Keratinocyte (primary cell): Measurements from ENCODE around the gene HOXD4. TPM values are rescaled to one million over a fixed set of nuclear protein-coding genes. Genes with fewer than 3 reads are reported as not detected.

Experiments used
- DNase-seq: peaks from one replicate; pipeline ENCODE4 v3.0.0-alpha.2; 2011; ENCODE audit warnings: low read depth, missing footprints, low spot score
- FAIRE-seq: peaks from 2 replicates; lab custom pipeline; 2011; peaks lifted over from hg19 to GRCh38; lab: Jason Lieb, UNC
- H2AFZ ChIP-seq: 2 replicates; pipeline ENCODE4 v1.6.0; 2012; ENCODE audit warnings: low read length, control low read depth, inconsistent platforms; ENCODE audit not compliant: control insufficient read depth
- H3K27ac ChIP-seq: 2 replicates; pipeline ENCODE4 v1.5.1; 2011; ENCODE audit warnings: low read length; ENCODE audit not compliant: control insufficient read depth, insufficient read depth
- H3K27me3 ChIP-seq: 3 replicates; pipeline ENCODE4 v1.6.0; 2011; ENCODE audit warnings: low read length; ENCODE audit not compliant: control insufficient read depth, insufficient read depth; ENCODE audit errors: extremely low read depth
- H3K36me3 ChIP-seq, 2 experiments: 2 replicates in 1 of 2; 3 replicates in 1 of 2; pipeline ENCODE4 v1.5.1; 2011; ENCODE audit warnings: low read length in 2 of 2, mild to moderate bottlenecking in 1 of 2; ENCODE audit not compliant: control insufficient read depth in 2 of 2, insufficient read depth in 2 of 2; ENCODE audit errors: extremely low read depth in 1 of 2
- H3K4me1 ChIP-seq: 3 replicates; pipeline ENCODE4 v1.5.1; 2011; ENCODE audit warnings: low read length; ENCODE audit not compliant: control insufficient read depth, insufficient read depth; ENCODE audit errors: extremely low read depth
- H3K4me2 ChIP-seq: 3 replicates; pipeline ENCODE4 v1.6.0; 2011; ENCODE audit warnings: low read depth, low read length; ENCODE audit not compliant: control insufficient read depth, insufficient read depth; ENCODE audit errors: extremely low read depth
- H3K4me3 ChIP-seq, 3 experiments: fragments of 200-600 bp in 1 of 3; sonication (generic) in 1 of 3; 2 replicates in 2 of 3; 3 replicates in 1 of 3; pipeline ENCODE4 v1.5.1; 2011 to 2016; ENCODE audit warnings: low read length in 3 of 3, mild to moderate bottlenecking in 3 of 3, control low read depth in 2 of 3, inconsistent platforms in 1 of 3, low read depth in 1 of 3, mixed read lengths in 1 of 3, mixed run types in 1 of 3, moderate library complexity in 1 of 3; ENCODE audit not compliant: control insufficient read depth in 2 of 3, insufficient read depth in 2 of 3; ENCODE audit errors: extremely low read depth in 1 of 3
- H3K79me2 ChIP-seq: 2 replicates; pipeline ENCODE4 v1.6.0; 2012; ENCODE audit warnings: low read length; ENCODE audit not compliant: control insufficient read depth, insufficient read depth
- H3K9ac ChIP-seq: 3 replicates; pipeline ENCODE4 v1.6.0; 2011; ENCODE audit warnings: low read length; ENCODE audit not compliant: control insufficient read depth, insufficient read depth; ENCODE audit errors: extremely low read depth
- H3K9me1 ChIP-seq: 3 replicates; pipeline ENCODE4 v1.6.0; 2011; ENCODE audit warnings: low read length; ENCODE audit not compliant: control insufficient read depth, insufficient read depth; ENCODE audit errors: extremely low read depth
- H3K9me3 ChIP-seq: 2 replicates; pipeline ENCODE4 v1.5.1; 2012; ENCODE audit warnings: low read depth, low read length; ENCODE audit not compliant: control insufficient read depth
- H4K20me1 ChIP-seq: 3 replicates; pipeline ENCODE4 v1.6.0; 2011; ENCODE audit warnings: low read length; ENCODE audit not compliant: control insufficient read depth, insufficient read depth; ENCODE audit errors: extremely low read depth
- CTCF ChIP-seq, 3 experiments: IDR thresholded peaks in 1 of 3; conservative IDR thresholded peaks in 1 of 3; optimal IDR thresholded peaks in 1 of 3; 2 replicates in 2 of 3; 3 replicates in 1 of 3; pipeline versions ENCODE3 to v1.5.1; 2011; ENCODE audit warnings: low read length in 3 of 3, mild to moderate bottlenecking in 3 of 3, moderate library complexity in 2 of 3, control low read depth in 1 of 3, inconsistent platforms in 1 of 3; ENCODE audit not compliant: insufficient read depth in 2 of 3; ENCODE audit errors: extremely low read depth in 1 of 3
- EZH2 ChIP-seq: IDR thresholded peaks from one replicate; pipeline ENCODE4 v1.6.1; 2012; ENCODE audit warnings: inconsistent platforms, mild to moderate bottlenecking, low read length, moderate library complexity
- dilution Hi-C: fragments of 300-500 bp; cut with MboI; formaldehyde crosslinking; loops from one replicate; pipeline ENCODE4 v1.7.0; 2020; ENCODE audit warnings: low sequenced_read_pairs; ENCODE audit not compliant: extremely low pct_ligation_motif_present
- polyA plus RNA-seq, 5 experiments: library from polyadenylated mRNA; depleted of rRNA in 3 of 5; stranded (reverse) in 3 of 5; stranded (forward) in 1 of 5; unstranded in 1 of 5; fragments of >200 nt; gene quantifications; 1 replicate in 1 of 5; 2 replicates in 3 of 5; 3 replicates in 1 of 5; pipeline versions ENCODE4 v1.2.1 to v1.2.3, GENCODE V29; 2011 to 2012; ENCODE audit warnings: missing spikeins in 2 of 5, low read depth in 1 of 5, low replicate concordance in 1 of 5

HOXD4 gene
- polyA plus RNA-seq, 1 donor (not counting 4 experiments of a cell fraction or from before 2014, with no cell fraction given): not detected

DNA sequence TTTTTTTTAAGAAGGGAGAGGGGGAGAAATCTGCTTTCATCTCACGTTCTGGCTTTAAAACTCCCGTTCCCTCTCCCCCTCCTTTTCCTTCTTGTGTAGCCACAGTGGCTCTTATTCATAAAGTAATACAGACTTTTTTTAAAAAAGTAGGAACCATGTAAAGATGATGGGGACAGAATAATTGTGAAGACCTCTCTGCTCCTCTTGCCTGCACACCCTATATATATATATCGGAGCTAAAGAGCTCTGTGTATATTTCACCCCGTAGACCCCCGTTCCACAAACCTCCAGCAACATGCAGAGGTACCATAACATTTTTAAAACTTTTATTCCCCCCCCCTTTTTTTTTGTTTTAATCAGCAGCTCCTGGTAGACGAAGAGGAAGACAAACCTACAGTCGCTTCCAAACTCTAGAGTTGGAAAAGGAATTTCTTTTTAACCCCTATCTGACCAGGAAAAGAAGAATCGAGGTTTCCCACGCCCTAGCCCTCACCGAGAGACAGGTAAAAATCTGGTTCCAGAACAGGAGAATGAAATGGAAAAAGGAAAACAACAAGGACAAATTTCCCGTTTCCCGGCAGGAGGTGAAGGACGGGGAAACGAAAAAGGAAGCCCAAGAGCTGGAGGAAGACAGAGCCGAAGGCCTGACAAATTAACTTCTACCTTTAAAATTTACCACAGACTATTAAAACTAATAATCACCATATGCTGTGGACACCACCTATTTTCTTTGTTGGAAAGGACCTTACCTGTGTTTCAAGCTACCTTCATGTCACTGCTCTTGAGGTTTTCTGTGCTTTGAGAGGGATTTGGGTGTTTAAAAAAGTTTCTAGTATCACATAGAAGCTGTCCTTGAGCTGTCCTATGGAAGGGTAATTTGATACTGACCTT is 20.1 kb upstream of the HOXD4 start:
- no peaks in the 10 kb centered on the region for H3K79me2 ChIP-seq
- no peaks in the 10 kb centered on the region for H3K36me3 ChIP-seq
- no peaks in the 10 kb centered on the region for H3K9me3 ChIP-seq
- H3K4me3 ChIP-seq: no peak overlapping the region
- H2AFZ ChIP-seq: no peak overlapping the region
- no peak overlapping the region for H3K4me2 ChIP-seq
- no peaks in the 10 kb centered on the region for H3K4me1 ChIP-seq
- no peak for TF ChIP-seq EZH2
- TF ChIP-seq CTCF (optimal IDR thresholded peaks at IDR 0.05 in 1 of 3, IDR thresholded peaks at IDR 0.05 in 1 of 3, conservative IDR thresholded peaks at IDR 0.05 in 1 of 3; ENCODE audit: extremely low read depth in 1 of 3, insufficient read depth in 2 of 3, low read length in 3 of 3): no peak
- DNase-seq: no peak
- peaks cover 93% of the 10 kb centered on the region for H3K27me3 ChIP-seq
- no peak overlapping the region for H3K27ac ChIP-seq
- dilution Hi-C loops: no loop called here
- H3K9me1 ChIP-seq: no peaks in the 10 kb centered on the region
- H3K9ac ChIP-seq: no peak overlapping the region
- H4K20me1 ChIP-seq: no peaks in the 10 kb centered on the region
- no peak for FAIRE-seq

DNA sequence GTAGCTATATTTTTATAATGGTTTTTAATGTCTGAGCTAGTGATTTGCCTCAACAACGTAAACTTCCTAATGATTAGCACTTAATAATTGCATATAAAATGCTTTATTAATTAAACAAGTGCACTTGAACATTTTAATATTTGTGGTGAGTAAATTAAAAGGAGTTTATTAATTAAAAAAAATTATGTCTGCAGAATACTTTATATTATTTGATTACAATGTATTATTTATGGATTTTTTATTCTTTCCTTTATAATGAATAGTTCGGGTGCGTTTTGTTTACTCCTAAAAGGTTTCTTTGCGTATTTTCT is 19.5 kb upstream of the HOXD4 start:
- no peaks in the 10 kb centered on the region for H3K79me2 ChIP-seq
- no peaks in the 10 kb centered on the region for H3K9me1 ChIP-seq
- dilution Hi-C loops: no loop called here
- no peaks in the 10 kb centered on the region for H3K4me1 ChIP-seq
- H3K36me3 ChIP-seq: no peaks in the 10 kb centered on the region
- FAIRE-seq: no peak
- no peak overlapping the region for H3K27ac ChIP-seq
- H3K27me3 ChIP-seq: peaks cover 93% of the 10 kb centered on the region
- no peak overlapping the region for H3K4me2 ChIP-seq
- no peak overlapping the region for H3K4me3 ChIP-seq
- H3K9ac ChIP-seq: no peak overlapping the region
- H2AFZ ChIP-seq: no peak overlapping the region
- no peak for TF ChIP-seq EZH2
- TF ChIP-seq CTCF (optimal IDR thresholded peaks at IDR 0.05 in 1 of 3, IDR thresholded peaks at IDR 0.05 in 1 of 3, conservative IDR thresholded peaks at IDR 0.05 in 1 of 3; ENCODE audit: extremely low read depth in 1 of 3, insufficient read depth in 2 of 3, low read length in 3 of 3): no peak
- H3K9me3 ChIP-seq: no peaks in the 10 kb centered on the region
- no peak for DNase-seq
- H4K20me1 ChIP-seq: no peaks in the 10 kb centered on the region
